Astrocyte (in vitro differentiated cells and primary cell): ENCODE measurements around the gene PDGFA.

Experiments used
- CTCF ChIP-seq: IDR thresholded peaks from 2 replicates; pipeline ENCODE4 v1.5.1; 2011; ENCODE audit warnings: low read depth, mild to moderate bottlenecking, inconsistent platforms, low read length, moderate library complexity; ENCODE audit not compliant: insufficient read depth
- EZH2 ChIP-seq: IDR thresholded peaks from 2 replicates; pipeline ENCODE4 v1.6.1; 2012; ENCODE audit warnings: mild to moderate bottlenecking, low read length, inconsistent platforms; ENCODE audit not compliant: insufficient read depth

- no peak for TF ChIP-seq CTCF
- TF ChIP-seq EZH2: no peak
These were observed 61.0 kb downstream of the PDGFA start for GRCh38 chr7:458511-459245.
